Keratinocyte (primary cell): ENCODE measurements around the gene IGF1R.

Experiments used
- EZH2 ChIP-seq: IDR thresholded peaks from one replicate; pipeline ENCODE4 v1.6.1; 2012; ENCODE audit warnings: inconsistent platforms, mild to moderate bottlenecking, low read length, moderate library complexity
- TF ChIP-seq, protein P1 (sequence below), 3 experiments: IDR thresholded peaks in 1 of 3; conservative IDR thresholded peaks in 1 of 3; optimal IDR thresholded peaks in 1 of 3; 2 replicates in 2 of 3; 3 replicates in 1 of 3; pipeline versions ENCODE3 to v1.5.1; 2011; ENCODE audit warnings: low read length in 3 of 3, mild to moderate bottlenecking in 3 of 3, moderate library complexity in 2 of 3, control low read depth in 1 of 3, inconsistent platforms in 1 of 3; ENCODE audit not compliant: insufficient read depth in 2 of 3; ENCODE audit errors: extremely low read depth in 1 of 3

DNA sequence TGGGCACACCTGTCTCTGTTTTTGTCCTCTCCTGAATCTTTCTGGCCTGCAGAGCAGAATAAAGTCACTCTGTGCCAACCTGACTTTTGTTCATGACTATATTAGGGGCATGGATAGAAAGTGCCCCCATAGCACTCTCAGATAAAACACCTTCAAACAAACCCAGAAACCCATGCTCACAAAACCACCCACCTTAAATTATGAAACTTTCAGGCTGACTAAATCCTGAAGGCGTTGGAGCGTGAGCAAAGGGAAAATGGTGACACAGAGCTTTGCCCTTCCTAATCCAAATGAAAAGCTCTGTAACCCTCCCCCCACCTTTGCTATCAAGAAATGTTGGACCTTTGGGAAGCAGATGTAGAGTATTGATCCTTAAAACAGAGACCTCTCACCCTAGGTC is 138.9 kb downstream of the IGF1R start:
- TF ChIP-seq, protein P1, sequence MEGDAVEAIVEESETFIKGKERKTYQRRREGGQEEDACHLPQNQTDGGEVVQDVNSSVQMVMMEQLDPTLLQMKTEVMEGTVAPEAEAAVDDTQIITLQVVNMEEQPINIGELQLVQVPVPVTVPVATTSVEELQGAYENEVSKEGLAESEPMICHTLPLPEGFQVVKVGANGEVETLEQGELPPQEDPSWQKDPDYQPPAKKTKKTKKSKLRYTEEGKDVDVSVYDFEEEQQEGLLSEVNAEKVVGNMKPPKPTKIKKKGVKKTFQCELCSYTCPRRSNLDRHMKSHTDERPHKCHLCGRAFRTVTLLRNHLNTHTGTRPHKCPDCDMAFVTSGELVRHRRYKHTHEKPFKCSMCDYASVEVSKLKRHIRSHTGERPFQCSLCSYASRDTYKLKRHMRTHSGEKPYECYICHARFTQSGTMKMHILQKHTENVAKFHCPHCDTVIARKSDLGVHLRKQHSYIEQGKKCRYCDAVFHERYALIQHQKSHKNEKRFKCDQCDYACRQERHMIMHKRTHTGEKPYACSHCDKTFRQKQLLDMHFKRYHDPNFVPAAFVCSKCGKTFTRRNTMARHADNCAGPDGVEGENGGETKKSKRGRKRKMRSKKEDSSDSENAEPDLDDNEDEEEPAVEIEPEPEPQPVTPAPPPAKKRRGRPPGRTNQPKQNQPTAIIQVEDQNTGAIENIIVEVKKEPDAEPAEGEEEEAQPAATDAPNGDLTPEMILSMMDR (optimal IDR thresholded peaks at IDR 0.05 in 1 of 3, IDR thresholded peaks at IDR 0.05 in 1 of 3, conservative IDR thresholded peaks at IDR 0.05 in 1 of 3; ENCODE audit: extremely low read depth in 1 of 3, insufficient read depth in 2 of 3, low read length in 3 of 3), result no peak
- TF ChIP-seq EZH2, result no peak
